K562 (cell line): ENCODE measurements around the gene COQ8A. TPM values are rescaled to one million over a fixed set of nuclear protein-coding genes. Genes with fewer than 3 reads are reported as not detected.

Experiments
- ATAC-seq: fragments of 200-7000 bp; cut with Tn5 transposase; 3 replicates; pipeline ENCODE4 v1.9.1; 2020; ENCODE audit warnings: moderate library complexity
- BruUV-seq: library from RNA; stranded (reverse); fragments of 400-500 nt; replicated peaks from 2 replicates; lab custom pipeline; 2021; lab: Mats Ljungman, UMichigan
- CTCF ChIA-PET: fragments of 300-600 bp; formaldehyde crosslinking; extraction: SDS; loops from one replicate; lab custom pipeline; 2021; ENCODE audit warnings: low intra/inter-chr PET ratio; lab: Yijun Ruan, JAX
- POLR2A ChIA-PET: fragments of 300-600, 350-650 bp; sonication (Branson Sonifier 250); formaldehyde crosslinking; extraction: SDS; loops from one replicate; lab custom pipeline; 2021; ENCODE audit warnings: antibody characterized with exemption, inconsistent platforms; lab: Yijun Ruan, JAX
- DNase-seq, 4 experiments: peaks; one replicate each; pipeline versions ENCODE4 v3.0.0 to v3.0.0-alpha.2; 2011 to 2018; ENCODE audit warnings: low spot score in 3 of 4, mixed read lengths in 3 of 4; ENCODE audit errors: extremely low read depth in 1 of 4
- FAIRE-seq: peaks from 2 replicates; lab custom pipeline; 2011; peaks lifted over from hg19 to GRCh38; lab: Jason Lieb, UNC
- H2AFZ ChIP-seq: 2 replicates; pipeline ENCODE4 v1.6.0; 2011; ENCODE audit warnings: low read depth, low read length, control low read depth, inconsistent platforms
- H3K27ac ChIP-seq: fragments of 200-600 bp; 3 replicates; pipeline ENCODE4 v1.8.0; 2011; ENCODE audit warnings: low read depth, mild to moderate bottlenecking, control low read depth, inconsistent platforms, low read length, moderate library complexity, mixed read lengths; ENCODE audit errors: extremely low read depth
- H3K27me3 ChIP-seq, 2 experiments: fragments of 300-600 bp in 1 of 2; 2 replicates in 1 of 2; 3 replicates in 1 of 2; pipeline versions ENCODE4 v1.6.0 to v1.8.0; 2011; ENCODE audit warnings: inconsistent platforms in 2 of 2, low read length in 2 of 2, mild to moderate bottlenecking in 1 of 2, mixed read lengths in 1 of 2, moderate library complexity in 1 of 2; ENCODE audit not compliant: control insufficient read depth in 2 of 2, insufficient read depth in 2 of 2
- H3K36me3 ChIP-seq: fragments of 300-600 bp; 3 replicates; pipeline ENCODE4 v1.8.0; 2011; ENCODE audit warnings: mild to moderate bottlenecking, low read length, inconsistent platforms; ENCODE audit not compliant: control insufficient read depth, insufficient read depth
- H3K4me1 ChIP-seq, 2 experiments: fragments of 200-600 bp in 1 of 2; replicated peaks in 1 of 2; 2 replicates in 1 of 2; 3 replicates in 1 of 2; pipeline versions ENCODE4 v1.5.1 to v1.8.0; 2011; ENCODE audit warnings: inconsistent platforms in 2 of 2, low read length in 2 of 2, mild to moderate bottlenecking in 1 of 2, mixed read lengths in 1 of 2, moderate library complexity in 1 of 2; ENCODE audit not compliant: control insufficient read depth in 2 of 2, insufficient read depth in 2 of 2
- H3K4me2 ChIP-seq: 2 replicates; pipeline ENCODE4 v1.6.1; 2011; ENCODE audit warnings: low read length, control low read depth, inconsistent platforms, mixed read lengths; ENCODE audit not compliant: insufficient read depth
- H3K4me3 ChIP-seq: fragments of 200-600 bp; sonication (generic), shearing (Covaris generic); 2 replicates; pipeline ENCODE4 v1.5.1; 2016; ENCODE audit warnings: control low read depth, inconsistent platforms
- H3K79me2 ChIP-seq: fragments of 200-600 bp; 3 replicates; pipeline ENCODE4 v1.8.0; 2011; ENCODE audit warnings: low read length, inconsistent platforms; ENCODE audit not compliant: control insufficient read depth, insufficient read depth
- H3K9ac ChIP-seq, 2 experiments: 2 replicates each; pipeline versions ENCODE4 v1.6.0 to v1.6.1; 2011; ENCODE audit warnings: low read depth in 2 of 2, low read length in 2 of 2, control low read depth in 1 of 2, inconsistent platforms in 1 of 2, mild to moderate bottlenecking in 1 of 2, mixed read lengths in 1 of 2; ENCODE audit not compliant: insufficient read depth in 1 of 2
- H3K9me1 ChIP-seq: one replicate; pipeline ENCODE4 v1.6.0; 2011; ENCODE audit warnings: inconsistent platforms, mild to moderate bottlenecking, low read length, moderate library complexity; ENCODE audit not compliant: control insufficient read depth, insufficient read depth
- H3K9me3 ChIP-seq: replicated peaks from 2 replicates; pipeline ENCODE4 v1.5.1; 2011; ENCODE audit warnings: low read depth, low read length, inconsistent platforms; ENCODE audit not compliant: control insufficient read depth, insufficient read depth
- H4K20me1 ChIP-seq: replicated peaks from 2 replicates; pipeline ENCODE4 v1.6.1; 2011; ENCODE audit warnings: low read length, inconsistent platforms, mixed read lengths; ENCODE audit not compliant: control insufficient read depth, insufficient read depth
- COPS2 ChIP-seq: fragments of 450-650 bp; conservative IDR thresholded peaks from 2 replicates; pipeline ENCODE4 v1.6.1; 2016; ENCODE audit warnings: mild to moderate bottlenecking, moderate library complexity
- HMG20A ChIP-seq: fragments of 450-650 bp; formaldehyde crosslinking; conservative IDR thresholded peaks from 2 replicates; pipeline ENCODE4 v1.4.0; 2020; ENCODE audit warnings: mild to moderate bottlenecking, mixed read lengths
- MAFG ChIP-seq: fragments of 450-650 bp; conservative IDR thresholded peaks from 2 replicates; pipeline ENCODE4 v1.6.1; 2016; ENCODE audit warnings: missing genetic modification characterization, missing compliant biosample characterization
- MCM7 ChIP-seq, 2 experiments: fragments of 450-650 bp; IDR thresholded peaks; 2 replicates each; pipeline ENCODE4 v1.6.1; 2016 to 2018
- PRMT5 ChIP-seq: sonication (generic); formaldehyde crosslinking; IDR thresholded peaks from 2 replicates; pipeline ENCODE4 v1.5.0; 2020; ENCODE audit warnings: missing genetic modification reagents
- RB1 ChIP-seq: fragments of 450-650 bp; IDR thresholded peaks from 2 replicates; pipeline ENCODE4 v1.6.1; 2017; ENCODE audit warnings: low read depth, mild to moderate bottlenecking
- ZNF263 ChIP-seq: sonication (generic); formaldehyde crosslinking; IDR thresholded peaks from 2 replicates; pipeline ENCODE4 v1.8.0; 2022; ENCODE audit warnings: mild to moderate bottlenecking, missing genetic modification reagents, borderline replicate concordance
- WGBS: fragments of 100-300 bp; shearing (Covaris generic); methylation state at CpG from one replicate; pipeline ENCODE4 v1.1.6; 2016; ENCODE audit warnings: low coverage, mixed read lengths; ENCODE audit not compliant: insufficient coverage; ENCODE audit errors: missing lambda C conversion rate; 5-methylcytosine and 5-hydroxymethylcytosine counted together
- in situ Hi-C: fragments of 300-500 bp; cut with MboI; formaldehyde crosslinking; loops from 4 replicates; pipeline ENCODE4 v1.15.0; 2018; ENCODE audit warnings: inconsistent platforms, mixed read lengths
- intact Hi-C: fragments of 100-400 bp; cut with micrococcal nuclease; formaldehyde crosslinking; loops from 2 replicates; pipeline ENCODE4 v1.14.2; 2022
- polyA plus RNA-seq, 8 experiments: library from polyadenylated mRNA; depleted of rRNA in 4 of 8; stranded (reverse) in 5 of 8; unstranded in 3 of 8; fragments of >200 nt; fragmentation: Nextera tagmentation in 2 of 8; fragmentation: Illumina TruSeq in 1 of 8; extraction: Ambion mirVana in 2 of 8; extraction: Trizol in 1 of 8; gene quantifications; 2 replicates each; pipeline versions ENCODE4 v1.2.1 to v1.2.3, GENCODE V29; 2011 to 2014; ENCODE audit warnings: inconsistent platforms in 1 of 8, missing spikeins in 1 of 8
- total RNA-seq, 7 experiments: library from RNA; depleted of rRNA in 6 of 7; stranded (reverse); fragments of >200 nt in 6 of 7; fragmentation: Illumina TruSeq in 2 of 7; extraction: Trizol in 2 of 7; gene quantifications; 2 replicates each; pipeline versions ENCODE4 v1.2.1 to v1.2.3, GENCODE V29; 2011 to 2021; ENCODE audit warnings: low replicate concordance in 1 of 7
- TF ChIP-seq, protein P1 (sequence below), 2 experiments: fragments of 450-650 bp; conservative IDR thresholded peaks; 2 replicates each; pipeline ENCODE4 v1.6.1; 2017; ENCODE audit warnings: mild to moderate bottlenecking in 2 of 2, moderate library complexity in 2 of 2

Gene COQ8A
- total and polyA plus RNA-seq, 9 of the 15 experiments (the other 6 are each of a cell fraction or from before 2014, with no cell fraction given), result 2.6 to 54.3 (median 32.4) TPM

- no peak overlapping the region for H3K27ac ChIP-seq
- H3K4me1 ChIP-seq, result peaks cover 51 to 61% of the 10 kb centered on the region in 2 experiments
- WGBS, result 39% methylated on average over 5 of the region's 5 CpGs
- no peaks in the 10 kb centered on the region for H3K9me3 ChIP-seq
- H4K20me1 ChIP-seq, result peaks cover 4% of the 10 kb centered on the region; the same call in 1 of the 2 replicates
- no peak overlapping the region for H2AFZ ChIP-seq
- H3K9me1 ChIP-seq, result no peaks in the 10 kb centered on the region
- ATAC-seq (no peak), FAIRE-seq (no peak), DNase-seq (no peak)
- ChIA-PET CTCF (no interaction called here), POLR2A (interaction anchor here (1.0 to 1.4 kb wide), 4 partner anchors 8 to 316 kb away, joined by 3 to 6 read pairs (median 4); no protein-coding TSS in a partner anchor)
- TF ChIP-seq MAFG (tag), result no peak
- no peak for TF ChIP-seq COPS2
- no peak for TF ChIP-seq PRMT5 (CRISPR knock-in tag)
- TF ChIP-seq MCM7 (IDR thresholded peaks at IDR 0.05), result no peak
- TF ChIP-seq HMG20A (CRISPR knock-in tag), result no peak
- H3K4me3 ChIP-seq, result no peak overlapping the region
- in situ Hi-C loops, result no loop called here
- H3K9ac ChIP-seq, result no peak overlapping the region
- intact Hi-C loops, result loop anchor here (10.0 kb wide), 1 partner anchor 372 kb away; the partner anchor contains the start of gene CDC42BPA
- no peak overlapping the region for H3K4me2 ChIP-seq
- no TSS peak for BruUV-seq
- no peaks in the 10 kb centered on the region for H3K27me3 ChIP-seq
- H3K79me2 ChIP-seq, result peaks cover 56% of the 10 kb centered on the region
- H3K36me3 ChIP-seq, result no peaks in the 10 kb centered on the region
These were observed 3.1 kb downstream of the COQ8A start for GRCh38 chr1:226943156-226943555.

- no peaks in the 10 kb centered on the region for H3K9me1 ChIP-seq
- no TSS peak for BruUV-seq
- ATAC-seq (no peak), DNase-seq (no peak), FAIRE-seq (no peak)
- H3K9ac ChIP-seq, result peak overlapping the region in 1 of 2 experiments; percentile 70; a peak in 2 of 4 replicates
- H3K4me1 ChIP-seq, result peaks cover 44 to 55% of the 10 kb centered on the region in 2 experiments
- TF ChIP-seq, protein P1, sequence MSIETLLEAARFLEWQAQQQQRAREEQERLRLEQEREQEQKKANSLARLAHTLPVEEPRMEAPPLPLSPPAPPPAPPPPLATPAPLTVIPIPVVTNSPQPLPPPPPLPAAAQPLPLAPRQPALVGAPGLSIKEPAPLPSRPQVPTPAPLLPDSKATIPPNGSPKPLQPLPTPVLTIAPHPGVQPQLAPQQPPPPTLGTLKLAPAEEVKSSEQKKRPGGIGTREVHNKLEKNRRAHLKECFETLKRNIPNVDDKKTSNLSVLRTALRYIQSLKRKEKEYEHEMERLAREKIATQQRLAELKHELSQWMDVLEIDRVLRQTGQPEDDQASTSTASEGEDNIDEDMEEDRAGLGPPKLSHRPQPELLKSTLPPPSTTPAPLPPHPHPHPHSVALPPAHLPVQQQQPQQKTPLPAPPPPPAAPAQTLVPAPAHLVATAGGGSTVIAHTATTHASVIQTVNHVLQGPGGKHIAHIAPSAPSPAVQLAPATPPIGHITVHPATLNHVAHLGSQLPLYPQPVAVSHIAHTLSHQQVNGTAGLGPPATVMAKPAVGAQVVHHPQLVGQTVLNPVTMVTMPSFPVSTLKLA (conservative IDR thresholded peaks at IDR 0.05), result no peak
- TF ChIP-seq RB1 (no peak), ZNF263 (CRISPR knock-in tag) (0 out of 2 replicates have a peak, but pooled peaks have one; percentile 35)
- no peak overlapping the region for H3K4me2 ChIP-seq
- 58% methylated on average over 2 of the region's 2 CpGs for WGBS
- no peaks in the 10 kb centered on the region for H3K27me3 ChIP-seq
- ChIA-PET POLR2A (interaction anchor here (0.5 to 1.0 kb wide), 4 partner anchors 14 to 315 kb away, joined by 3 to 4 read pairs (median 3); no protein-coding TSS in a partner anchor), CTCF (no interaction called here)
- H2AFZ ChIP-seq, result no peak overlapping the region
- in situ Hi-C loops, result no loop called here
- H3K27ac ChIP-seq, result no peak overlapping the region
- no peaks in the 10 kb centered on the region for H3K36me3 ChIP-seq
- no peak overlapping the region for H3K4me3 ChIP-seq
- H3K9me3 ChIP-seq, result no peaks in the 10 kb centered on the region
- peaks cover 4% of the 10 kb centered on the region; the same call in 1 of the 2 replicates for H4K20me1 ChIP-seq
- intact Hi-C loops, result loop anchor here (10.0 kb wide), 1 partner anchor 371 kb away; the partner anchor contains the start of gene CDC42BPA
- H3K79me2 ChIP-seq, result peaks cover 60% of the 10 kb centered on the region
These were observed 3.8 kb downstream of the COQ8A start for GRCh38 chr1:226943927-226944326.
